GM12864 (cell line): Measurements from ENCODE around the gene PDE1A.

ENCODE experiments used
- DNase-seq: peaks from one replicate; pipeline ENCODE4 v3.0.0-alpha.2; 2011; ENCODE audit warnings: low read depth
- H3K4me3 ChIP-seq: 2 replicates; pipeline ENCODE4 v1.5.1; 2011; ENCODE audit warnings: mild to moderate bottlenecking, low read depth, low read length, control low read depth
- CTCF ChIP-seq: IDR thresholded peaks from 2 replicates; pipeline ENCODE4 v1.5.1; 2011; ENCODE audit warnings: low read depth, mild to moderate bottlenecking, moderate library complexity, low read length, control low read depth, inconsistent platforms; ENCODE audit errors: missing control alignments

PDE1A gene

GRCh38 chr2:182248362-182248761, 178.5 kb downstream of the PDE1A start:
- TF ChIP-seq CTCF: no peak
- no peak for DNase-seq

GRCh38 chr2:182247831-182248230, 179.0 kb downstream of the PDE1A start:
- no peak overlapping the region for H3K4me3 ChIP-seq
- DNase-seq: no peak
- no peak for TF ChIP-seq CTCF

More at GRCh38 chr2:182248362-182248761, 178.5 kb downstream of the PDE1A start:
- no peak overlapping the region for H3K4me3 ChIP-seq

- no peak for TF ChIP-seq CTCF
- no peak for DNase-seq
- H3K4me3 ChIP-seq: no peak overlapping the region
Observed at GRCh38 chr2:182245963-182246362, 180.9 kb downstream of the PDE1A start.

- no peak for DNase-seq
- no peak for TF ChIP-seq CTCF
Observed at GRCh38 chr2:182242609-182243008, 184.2 kb downstream of the PDE1A start.

GRCh38 chr2:182241936-182242335, 184.9 kb downstream of the PDE1A start:
- no peak for TF ChIP-seq CTCF
- no peak overlapping the region for H3K4me3 ChIP-seq
- DNase-seq: no peak

More at GRCh38 chr2:182242609-182243008, 184.2 kb downstream of the PDE1A start:
- no peak overlapping the region for H3K4me3 ChIP-seq

- H3K4me3 ChIP-seq: no peak overlapping the region
- peak; percentile 57 for TF ChIP-seq CTCF
- peak; percentile 49 for DNase-seq
Observed at GRCh38 chr2:182240862-182241371, 185.9 kb downstream of the PDE1A start.

- H3K4me3 ChIP-seq: no peak overlapping the region
- no peak for DNase-seq
- TF ChIP-seq CTCF: no peak
Observed at GRCh38 chr2:182230561-182230960, 196.3 kb downstream of the PDE1A start.
